ENCODE measurements around the gene JAKMIP2.
A peak's percentile ranks its signal among the peaks of the same experiment; 100 is the strongest.
"Not testable (repeated sequence)": the region's sequence is repeated elsewhere in the genome, so short reads cannot be mapped to it uniquely, and the experiment has no call there.

Gene JAKMIP2

GRCh38 chr5:147586832-147587231 lies 195.7 kb downstream of the JAKMIP2 start:
- no peak for DNase-seq

GRCh38 chr5:147586221-147586620 lies 196.3 kb downstream of the JAKMIP2 start:
- DNase-seq, result no peak

- not testable (repeated sequence) for DNase-seq
Measured at GRCh38 chr5:147582272-147582671, 200.3 kb downstream of the JAKMIP2 start.

- not testable (repeated sequence) for DNase-seq
Measured at GRCh38 chr5:147580418-147580817, 202.1 kb downstream of the JAKMIP2 start.

- no peak for DNase-seq
Measured at GRCh38 chr5:147578228-147579024, 204.1 kb downstream of the JAKMIP2 start.

GRCh38 chr5:147576646-147577535 lies 205.6 kb downstream of the JAKMIP2 start:
- DNase-seq, result peak; percentile 79

GRCh38 chr5:147575598-147575997 lies 206.9 kb downstream of the JAKMIP2 start:
- no peak for DNase-seq

GRCh38 chr5:147573211-147573610 lies 209.3 kb downstream of the JAKMIP2 start:
- no peak for DNase-seq

GRCh38 chr5:147568710-147569406 lies 213.7 kb downstream of the JAKMIP2 start:
- no peak for DNase-seq

- DNase-seq, result no peak
Measured at GRCh38 chr5:147567917-147568598, 214.5 kb downstream of the JAKMIP2 start.

- no peak for DNase-seq
Measured at GRCh38 chr5:147565524-147565923, 217.0 kb downstream of the JAKMIP2 start.

- DNase-seq, result no peak
Measured at GRCh38 chr5:147564124-147564486, 218.4 kb downstream of the JAKMIP2 start.

GRCh38 chr5:147563466-147564123 lies 218.9 kb downstream of the JAKMIP2 start:
- DNase-seq, result no peak

- no peak for DNase-seq
Measured at GRCh38 chr5:147561435-147561834, 221.1 kb downstream of the JAKMIP2 start.

GRCh38 chr5:147560718-147561331 lies 221.7 kb downstream of the JAKMIP2 start:
- DNase-seq, result peak; percentile 61

GRCh38 chr5:147559749-147560148 lies 222.8 kb downstream of the JAKMIP2 start:
- no peak for DNase-seq

GRCh38 chr5:147558826-147559225 lies 223.7 kb downstream of the JAKMIP2 start:
- peak; percentile 50 for DNase-seq

- DNase-seq, result no peak
Measured at GRCh38 chr5:147557876-147558745, 224.4 kb downstream of the JAKMIP2 start.

GRCh38 chr5:147555176-147555575 lies 227.4 kb downstream of the JAKMIP2 start:
- no peak for DNase-seq

- DNase-seq, result peak; percentile 85
Measured at GRCh38 chr5:147554261-147554817, 228.2 kb downstream of the JAKMIP2 start.
